Nephron progenitor cell (in vitro differentiated cells): ENCODE data around the gene CADM3.

Source experiments
- DNase-seq: peaks from one replicate; pipeline ENCODE4 v3.0.0; 2021
- H3K27ac Mint-ChIP-seq: 2 replicates; pipeline ENCODE4 v1.8.0; 2021; ENCODE audit warnings: mild to moderate bottlenecking, moderate library complexity, mixed read lengths
- H3K27me3 Mint-ChIP-seq: 2 replicates; pipeline ENCODE4 v1.8.0; 2021; ENCODE audit warnings: mild to moderate bottlenecking, low read depth, mixed read lengths; ENCODE audit not compliant: poor library complexity
- H3K36me3 Mint-ChIP-seq: 2 replicates; pipeline ENCODE4 v1.8.0; 2021; ENCODE audit warnings: low read depth, mixed read lengths
- H3K4me1 Mint-ChIP-seq: 2 replicates; pipeline ENCODE4 v1.8.0; 2021; ENCODE audit warnings: mixed read lengths
- H3K4me3 Mint-ChIP-seq: 2 replicates; pipeline ENCODE4 v1.8.0; 2021; ENCODE audit warnings: mild to moderate bottlenecking, moderate library complexity, mixed read lengths
- H3K9me3 Mint-ChIP-seq: 2 replicates; pipeline ENCODE4 v1.8.0; 2021; ENCODE audit warnings: mild to moderate bottlenecking, moderate library complexity, mixed read lengths
- TF ChIP-seq, protein P1 (sequence below): fragments of 200-600 bp; sonication (generic); IDR thresholded peaks from 2 replicates; pipeline ENCODE4 v1.5.0; 2021; ENCODE audit warnings: antibody characterized with exemption

Gene CADM3, protein sequence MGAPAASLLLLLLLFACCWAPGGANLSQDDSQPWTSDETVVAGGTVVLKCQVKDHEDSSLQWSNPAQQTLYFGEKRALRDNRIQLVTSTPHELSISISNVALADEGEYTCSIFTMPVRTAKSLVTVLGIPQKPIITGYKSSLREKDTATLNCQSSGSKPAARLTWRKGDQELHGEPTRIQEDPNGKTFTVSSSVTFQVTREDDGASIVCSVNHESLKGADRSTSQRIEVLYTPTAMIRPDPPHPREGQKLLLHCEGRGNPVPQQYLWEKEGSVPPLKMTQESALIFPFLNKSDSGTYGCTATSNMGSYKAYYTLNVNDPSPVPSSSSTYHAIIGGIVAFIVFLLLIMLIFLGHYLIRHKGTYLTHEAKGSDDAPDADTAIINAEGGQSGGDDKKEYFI

DNA sequence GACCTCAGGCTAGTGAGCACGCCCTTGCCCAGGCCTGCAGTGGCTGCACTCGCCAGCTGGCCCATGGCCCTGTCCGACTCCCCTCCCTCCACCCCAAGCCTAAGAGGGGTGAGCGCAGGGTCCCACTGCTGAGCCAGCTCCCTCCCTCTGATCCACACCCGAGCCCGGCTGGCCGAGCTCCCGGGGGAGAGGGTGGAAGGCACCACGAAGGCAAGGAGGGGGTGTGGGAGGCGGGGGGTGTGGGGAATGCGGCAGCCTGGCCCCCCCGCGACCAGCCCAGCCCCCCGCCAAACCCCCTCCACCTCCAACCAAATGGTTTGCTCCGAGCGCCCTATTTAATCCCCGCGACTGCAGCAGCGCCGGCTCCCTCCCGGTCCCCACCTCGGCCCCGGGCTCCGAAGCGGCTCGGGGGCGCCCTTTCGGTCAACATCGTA is at the start of gene CADM3:
TSS of gene CADM3 (plus strand) at position 362 of the 434 bp plus-strand sequence. CDS start 151 bp downstream, outside the sequence.
- DNase-seq = no peak
- H3K4me1 Mint-ChIP-seq = peaks cover 24% of the 10 kb centered on the region
- H3K9me3 Mint-ChIP-seq = no peaks in the 10 kb centered on the region
- no peaks in the 10 kb centered on the region for H3K36me3 Mint-ChIP-seq
- TF ChIP-seq, protein P1, sequence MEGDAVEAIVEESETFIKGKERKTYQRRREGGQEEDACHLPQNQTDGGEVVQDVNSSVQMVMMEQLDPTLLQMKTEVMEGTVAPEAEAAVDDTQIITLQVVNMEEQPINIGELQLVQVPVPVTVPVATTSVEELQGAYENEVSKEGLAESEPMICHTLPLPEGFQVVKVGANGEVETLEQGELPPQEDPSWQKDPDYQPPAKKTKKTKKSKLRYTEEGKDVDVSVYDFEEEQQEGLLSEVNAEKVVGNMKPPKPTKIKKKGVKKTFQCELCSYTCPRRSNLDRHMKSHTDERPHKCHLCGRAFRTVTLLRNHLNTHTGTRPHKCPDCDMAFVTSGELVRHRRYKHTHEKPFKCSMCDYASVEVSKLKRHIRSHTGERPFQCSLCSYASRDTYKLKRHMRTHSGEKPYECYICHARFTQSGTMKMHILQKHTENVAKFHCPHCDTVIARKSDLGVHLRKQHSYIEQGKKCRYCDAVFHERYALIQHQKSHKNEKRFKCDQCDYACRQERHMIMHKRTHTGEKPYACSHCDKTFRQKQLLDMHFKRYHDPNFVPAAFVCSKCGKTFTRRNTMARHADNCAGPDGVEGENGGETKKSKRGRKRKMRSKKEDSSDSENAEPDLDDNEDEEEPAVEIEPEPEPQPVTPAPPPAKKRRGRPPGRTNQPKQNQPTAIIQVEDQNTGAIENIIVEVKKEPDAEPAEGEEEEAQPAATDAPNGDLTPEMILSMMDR = no peak
- H3K27ac Mint-ChIP-seq = no peak within 1 kb of the TSS
- H3K4me3 Mint-ChIP-seq = peak within 1 kb of the TSS; percentile 86
- H3K27me3 Mint-ChIP-seq = peaks cover 78% of the 10 kb centered on the region

DNA sequence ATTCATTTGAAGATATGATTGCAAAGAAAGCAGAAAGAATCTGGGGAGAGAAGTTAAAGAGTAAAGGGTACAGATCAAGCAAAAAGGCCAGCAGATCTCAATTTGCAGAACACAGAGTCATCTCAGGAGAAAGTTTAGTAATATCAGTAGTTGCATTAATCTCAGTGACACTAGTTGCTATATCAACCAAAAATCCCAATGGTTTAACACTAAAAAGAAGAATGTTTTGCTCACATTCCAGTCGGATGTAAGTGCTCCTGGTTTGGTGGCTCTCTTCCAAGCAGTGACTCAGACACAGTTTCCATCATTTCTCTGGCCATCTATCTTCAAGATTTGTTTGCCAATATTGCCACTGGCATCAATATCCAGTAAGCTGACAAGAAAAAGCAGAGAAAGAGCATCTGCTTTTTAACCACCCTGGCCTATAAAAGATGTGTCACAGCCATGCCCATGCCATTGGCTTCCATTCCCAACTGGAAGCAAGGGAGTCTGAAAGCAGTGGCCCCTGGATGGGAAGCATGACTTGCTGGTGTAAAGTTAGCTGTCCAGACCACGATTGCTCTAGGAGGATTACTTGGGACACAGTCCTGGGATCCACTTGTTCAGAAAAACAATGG is 49.3 kb upstream of the CADM3 start:
- no peaks in the 10 kb centered on the region for H3K36me3 Mint-ChIP-seq
- no peaks in the 10 kb centered on the region for H3K9me3 Mint-ChIP-seq
- H3K4me3 Mint-ChIP-seq = no peak overlapping the region
- TF ChIP-seq, protein P1 = no peak
- H3K27ac Mint-ChIP-seq = no peak overlapping the region
- H3K4me1 Mint-ChIP-seq = peaks cover 24% of the 10 kb centered on the region
- H3K27me3 Mint-ChIP-seq = no peaks in the 10 kb centered on the region
- no peak for DNase-seq

DNA sequence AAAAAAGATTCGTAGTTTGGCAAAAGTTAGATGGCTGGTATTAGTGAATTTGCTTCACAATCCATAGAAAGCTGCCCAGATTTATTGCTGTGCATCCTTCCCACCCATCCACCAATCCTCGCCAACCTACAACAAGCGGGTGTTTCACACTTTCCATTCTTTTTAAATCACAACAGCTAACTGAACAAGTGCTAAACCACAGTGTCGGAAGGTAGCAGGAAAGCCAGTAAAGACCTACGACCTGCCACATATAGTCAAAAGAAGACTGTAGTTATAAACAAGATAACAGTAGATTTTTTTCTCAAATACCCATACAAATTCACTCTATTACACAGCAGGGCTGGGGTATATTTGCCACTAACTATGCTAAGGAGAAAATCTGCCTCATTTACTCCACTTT is 47.8 kb upstream of the CADM3 start:
- no peak overlapping the region for H3K27ac Mint-ChIP-seq
- no peak overlapping the region for H3K4me3 Mint-ChIP-seq
- TF ChIP-seq, protein P1 = no peak
- DNase-seq = no peak
- no peaks in the 10 kb centered on the region for H3K9me3 Mint-ChIP-seq
- peaks cover 24% of the 10 kb centered on the region for H3K4me1 Mint-ChIP-seq
- no peaks in the 10 kb centered on the region for H3K36me3 Mint-ChIP-seq
- no peaks in the 10 kb centered on the region for H3K27me3 Mint-ChIP-seq

DNA sequence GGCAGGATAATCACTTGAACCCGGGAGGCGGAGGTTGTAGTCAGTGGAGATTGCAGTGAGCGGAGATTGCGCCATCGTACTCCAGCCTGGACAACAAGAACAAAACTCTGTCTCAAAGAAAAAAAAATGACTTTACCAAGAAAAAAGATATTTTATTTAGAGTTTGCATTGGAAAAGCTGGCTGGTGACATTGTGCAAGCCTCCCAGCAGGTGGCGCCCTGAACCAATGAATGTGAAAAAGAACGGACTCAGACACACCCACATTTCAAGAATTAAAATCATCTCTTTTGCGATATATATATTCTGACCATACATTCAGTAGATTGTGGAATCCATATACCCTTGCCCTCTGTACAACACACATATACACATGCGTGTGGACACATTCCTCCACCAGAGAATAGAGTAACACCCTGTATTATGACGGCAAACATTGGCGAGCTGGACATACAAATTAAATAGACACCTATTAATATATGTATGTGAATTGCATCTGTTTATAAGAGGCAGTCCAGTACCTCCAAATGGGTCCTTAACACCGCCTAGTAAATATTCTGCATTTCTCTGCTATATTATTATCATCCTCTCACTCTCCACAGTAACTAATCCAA is 39.0 kb upstream of the CADM3 start:
- peaks cover 3% of the 10 kb centered on the region for H3K27me3 Mint-ChIP-seq
- H3K4me3 Mint-ChIP-seq = no peak overlapping the region
- H3K36me3 Mint-ChIP-seq = no peaks in the 10 kb centered on the region
- peak; percentile 77 for DNase-seq
- no peaks in the 10 kb centered on the region for H3K9me3 Mint-ChIP-seq
- H3K27ac Mint-ChIP-seq = no peak overlapping the region
- TF ChIP-seq, protein P1 = peak; percentile 79
- no peaks in the 10 kb centered on the region for H3K4me1 Mint-ChIP-seq

DNA sequence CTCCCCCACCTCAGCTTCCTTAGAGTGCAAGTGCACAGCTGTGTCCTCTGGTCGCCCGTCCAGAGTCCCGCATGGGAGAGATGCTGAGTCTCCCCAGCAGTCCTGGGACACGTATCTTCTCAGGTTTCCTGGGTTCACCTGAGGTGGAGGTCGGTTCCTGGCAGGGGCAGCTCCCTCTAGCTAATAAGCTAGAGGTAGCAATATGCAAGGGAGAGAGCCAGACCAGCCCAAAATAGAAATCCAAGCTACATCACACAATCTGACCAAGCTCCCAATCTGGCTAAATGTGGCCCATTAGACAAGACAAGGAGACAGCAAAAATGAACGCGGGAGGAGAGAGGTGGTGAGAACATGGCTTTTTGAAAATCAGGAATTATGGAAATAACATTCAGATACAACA is 30.9 kb upstream of the CADM3 start:
- no peaks in the 10 kb centered on the region for H3K9me3 Mint-ChIP-seq
- no peak overlapping the region for H3K4me3 Mint-ChIP-seq
- DNase-seq = no peak
- H3K4me1 Mint-ChIP-seq = peaks cover 5% of the 10 kb centered on the region
- H3K36me3 Mint-ChIP-seq = no peaks in the 10 kb centered on the region
- peaks cover 3% of the 10 kb centered on the region for H3K27me3 Mint-ChIP-seq
- TF ChIP-seq, protein P1 = no peak
- no peak overlapping the region for H3K27ac Mint-ChIP-seq
